Measurements from ENCODE around the gene ATP11C. TPM values are rescaled to one million over a fixed set of nuclear protein-coding genes. Genes with fewer than 3 reads are reported as not detected.

ATP11C gene
- total and polyA plus RNA-seq, 9 of the 15 experiments (the other 6 are each of a cell fraction or from before 2014, with no cell fraction given) = 18.2 to 42.2 (median 29.4) TPM

DNA sequence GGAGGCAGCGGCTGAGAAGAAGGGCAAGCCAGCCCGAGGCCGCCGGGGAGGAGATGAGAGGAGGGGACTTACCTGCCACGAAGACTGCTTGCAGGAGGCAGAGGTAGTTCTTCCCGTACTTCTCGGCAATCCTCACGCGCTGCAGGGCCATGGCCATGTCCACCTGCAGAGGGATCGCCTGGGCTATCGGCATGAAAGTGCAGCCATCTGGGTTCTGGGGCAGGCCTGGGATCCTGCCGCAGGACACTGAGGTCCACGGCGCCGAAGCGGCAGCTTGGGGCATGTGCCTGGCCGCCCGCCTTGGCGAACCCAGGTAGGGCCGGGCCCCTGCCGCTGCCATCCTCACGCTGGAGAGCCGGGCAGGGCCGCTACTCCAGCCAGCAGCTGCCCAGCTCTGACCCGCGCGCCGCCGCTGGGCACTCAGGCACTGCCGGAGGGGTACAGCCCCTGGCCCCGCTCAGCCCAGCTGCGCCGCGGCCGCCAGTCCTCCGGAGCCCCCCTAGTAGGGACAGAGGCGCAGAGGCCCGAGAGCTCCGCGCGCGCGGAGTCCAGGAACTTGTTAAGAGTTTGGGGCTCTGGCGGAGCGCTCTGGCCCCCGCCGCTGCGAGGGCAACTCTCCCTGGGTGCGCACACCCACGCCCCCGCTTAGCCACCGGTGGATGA is 240.9 kb downstream of the ATP11C start:
- TF ChIP-seq KLF16 (IDR thresholded peaks at IDR 0.05) = no peak
- no peak for TF ChIP-seq CCNT2 (IDR thresholded peaks at IDR 0.05; ENCODE audit: borderline replicate concordance, extremely low read depth, insufficient read length, low read depth, low read length)
- no peak for TF ChIP-seq SAP30 (IDR thresholded peaks at IDR 0.05; ENCODE audit: borderline replicate concordance, insufficient read depth, low read depth, low read length, poor library complexity, severe bottlenecking)

DNA sequence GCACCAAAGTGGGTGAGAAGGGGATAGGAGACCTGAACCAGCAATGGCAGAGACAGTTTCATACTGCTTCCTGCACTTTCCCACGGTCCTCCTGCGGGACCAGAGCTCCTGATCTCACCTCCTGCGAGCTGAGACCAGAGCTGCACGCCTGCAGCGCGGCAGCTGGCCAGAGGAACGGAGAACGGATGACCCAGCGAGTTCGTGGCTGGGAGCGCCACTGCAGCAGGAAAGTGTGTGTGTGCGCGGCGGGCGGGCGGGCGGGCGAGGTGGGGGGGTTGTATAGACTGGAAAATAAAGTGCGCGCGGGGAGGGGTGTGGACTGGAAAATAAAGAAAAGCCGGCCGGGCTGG is 241.4 kb downstream of the ATP11C start:
- peak; percentile 52 for ATAC-seq
- Histone ChIP-seq H3K27ac (ENCODE audit: extremely low read depth, low read depth, low read length) (no peak overlapping the region), H4K20me1 (replicated peaks; ENCODE audit: control insufficient read depth, insufficient read depth, low read length) (no peaks in the 10 kb centered on the region), H3K4me2 (ENCODE audit: insufficient read depth, low read length) (peak overlapping the region; percentile 32; the same call in 1 of the 2 replicates), H3K9me1 (ENCODE audit: control insufficient read depth, insufficient read depth, low read length) (no peaks in the 10 kb centered on the region), H3K9ac (ENCODE audit: insufficient read depth in 1 of 2, low read depth in 2 of 2, low read length in 2 of 2) (no peak overlapping the region), H3K4me1 (replicated peaks in 1 of 2; ENCODE audit: control insufficient read depth in 2 of 2, insufficient read depth in 2 of 2, low read length in 2 of 2) (peaks cover 0 to 8% of the 10 kb centered on the region in 2 experiments; a peak in 2 of 5 replicates), H3K79me2 (ENCODE audit: control insufficient read depth, insufficient read depth, low read length) (no peaks in the 10 kb centered on the region), H3K9me3 (replicated peaks; ENCODE audit: control insufficient read depth, insufficient read depth, low read depth, low read length) (no peaks in the 10 kb centered on the region), H3K36me3 (ENCODE audit: control insufficient read depth, insufficient read depth, low read length) (no peaks in the 10 kb centered on the region), H3K4me3 (no peak overlapping the region), H2AFZ (ENCODE audit: low read depth, low read length) (no peak overlapping the region), H3K27me3 (ENCODE audit: control insufficient read depth in 2 of 2, insufficient read depth in 2 of 2, low read length in 2 of 2) (peaks cover 5 to 25% of the 10 kb centered on the region in 2 experiments; a peak in 4 of 5 replicates)
- intact Hi-C loops (cut with micrococcal nuclease) = no loop called here
- ChIA-PET CTCF (ENCODE audit: low intra/inter-chr PET ratio) (no interaction called here), POLR2A (no interaction called here)
- in situ Hi-C loops (cut with MboI) = no loop called here
- no TSS peak for BruUV-seq (replicated peaks)
- WGBS (ENCODE audit: insufficient coverage, low coverage, missing lambda C conversion rate) = 0% methylated on average over 9 of the region's 23 CpGs
- FAIRE-seq = no peak
- DNase-seq (ENCODE audit: extremely low read depth in 1 of 4, low spot score in 3 of 4) = no peak
- no peak for TF ChIP-seq NR2F6 (CRISPR knock-in tag; IDR thresholded peaks at IDR 0.05)
- TF ChIP-seq BRCA1 (IDR thresholded peaks at IDR 0.05) = no peak
- TF ChIP-seq BRCA1 (CRISPR knock-in tag; IDR thresholded peaks at IDR 0.05) = no peak
- no peak for TF ChIP-seq ZNF24 (IDR thresholded peaks at IDR 0.05)
- TF ChIP-seq DMBX1 (CRISPR knock-in tag; IDR thresholded peaks at IDR 0.05; ENCODE audit: borderline replicate concordance) = no peak
- TF ChIP-seq KDM4B (IDR thresholded peaks at IDR 0.05; ENCODE audit: borderline replicate concordance in 2 of 2, low read depth in 1 of 2) = no peak
- TF ChIP-seq CBX1 (IDR thresholded peaks at IDR 0.05; ENCODE audit: low read depth) = no peak
- TF ChIP-seq ELF4 (CRISPR knock-in tag; IDR thresholded peaks at IDR 0.05) = no peak
- no peak for TF ChIP-seq PHF8 (IDR thresholded peaks at IDR 0.05; ENCODE audit: borderline replicate concordance, low read length)
- TF ChIP-seq, protein P1, sequence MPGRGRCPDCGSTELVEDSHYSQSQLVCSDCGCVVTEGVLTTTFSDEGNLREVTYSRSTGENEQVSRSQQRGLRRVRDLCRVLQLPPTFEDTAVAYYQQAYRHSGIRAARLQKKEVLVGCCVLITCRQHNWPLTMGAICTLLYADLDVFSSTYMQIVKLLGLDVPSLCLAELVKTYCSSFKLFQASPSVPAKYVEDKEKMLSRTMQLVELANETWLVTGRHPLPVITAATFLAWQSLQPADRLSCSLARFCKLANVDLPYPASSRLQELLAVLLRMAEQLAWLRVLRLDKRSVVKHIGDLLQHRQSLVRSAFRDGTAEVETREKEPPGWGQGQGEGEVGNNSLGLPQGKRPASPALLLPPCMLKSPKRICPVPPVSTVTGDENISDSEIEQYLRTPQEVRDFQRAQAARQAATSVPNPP (IDR thresholded peaks at IDR 0.05; ENCODE audit: borderline replicate concordance, insufficient read depth, insufficient read length) = no peak
- TF ChIP-seq ZFPM2 (CRISPR knock-in tag; IDR thresholded peaks at IDR 0.05) = no peak
- TF ChIP-seq NUFIP1 (IDR thresholded peaks at IDR 0.05; ENCODE audit: partially characterized antibody) = no peak

More for the DNA sequence above, 240.9 kb downstream of the ATP11C start:
- in situ Hi-C loops (cut with MboI) = no loop called here
- Histone ChIP-seq H3K4me1 (replicated peaks in 1 of 2; ENCODE audit: control insufficient read depth in 2 of 2, insufficient read depth in 2 of 2, low read length in 2 of 2) (peaks cover 0 to 8% of the 10 kb centered on the region in 2 experiments; a peak in 2 of 5 replicates), H3K9me3 (replicated peaks; ENCODE audit: control insufficient read depth, insufficient read depth, low read depth, low read length) (no peaks in the 10 kb centered on the region), H2AFZ (ENCODE audit: low read depth, low read length) (no peak overlapping the region), H3K36me3 (ENCODE audit: control insufficient read depth, insufficient read depth, low read length) (no peaks in the 10 kb centered on the region), H3K27ac (ENCODE audit: extremely low read depth, low read depth, low read length) (no peak overlapping the region), H3K9ac (ENCODE audit: insufficient read depth in 1 of 2, low read depth in 2 of 2, low read length in 2 of 2) (no peak overlapping the region), H3K4me2 (ENCODE audit: insufficient read depth, low read length) (no peak overlapping the region), H3K27me3 (ENCODE audit: control insufficient read depth in 2 of 2, insufficient read depth in 2 of 2, low read length in 2 of 2) (peaks cover 5 to 25% of the 10 kb centered on the region in 2 experiments; a peak in 4 of 5 replicates), H3K79me2 (ENCODE audit: control insufficient read depth, insufficient read depth, low read length) (no peaks in the 10 kb centered on the region), H3K4me3 (no peak overlapping the region), H3K9me1 (ENCODE audit: control insufficient read depth, insufficient read depth, low read length) (no peaks in the 10 kb centered on the region), H4K20me1 (replicated peaks; ENCODE audit: control insufficient read depth, insufficient read depth, low read length) (no peaks in the 10 kb centered on the region)
- ChIA-PET POLR2A (interaction anchor here (0.9 kb wide), 1 partner anchor 38 kb away, joined by 3 read pairs; no protein-coding TSS in a partner anchor), CTCF (ENCODE audit: low intra/inter-chr PET ratio) (no interaction called here)
- no peak for DNase-seq (ENCODE audit: extremely low read depth in 1 of 4, low spot score in 3 of 4)
- WGBS (ENCODE audit: insufficient coverage, low coverage, missing lambda C conversion rate) = 3% methylated on average over 17 of the region's 52 CpGs
- FAIRE-seq = no peak
- peak; percentile 60 for ATAC-seq
- intact Hi-C loops (cut with micrococcal nuclease) = no loop called here
- BruUV-seq (replicated peaks) = no TSS peak

Data from K562 (cell line).